GM23248 (cell line): ENCODE results near the gene PATJ.

Experiments
- EZH2 ChIP-seq: fragments of 200-600 bp; sonication (generic); IDR thresholded peaks from 2 replicates; pipeline ENCODE4 v1.6.1; 2018; ENCODE audit warnings: antibody characterized with exemption, mild to moderate bottlenecking; ENCODE audit not compliant: insufficient read depth, poor library complexity, severe bottlenecking
- EZH2phosphoT487 ChIP-seq: fragments of 200-600 bp; sonication (generic); IDR thresholded peaks from 2 replicates; pipeline ENCODE4 v1.6.1; 2018; ENCODE audit warnings: antibody characterized with exemption, moderate library complexity, mild to moderate bottlenecking, low read depth; ENCODE audit not compliant: insufficient read depth

- TF ChIP-seq EZH2 (no peak), EZH2phosphoT487 (no peak)
These were observed 250.0 kb downstream of the PATJ start for GRCh38 chr1:61992257-61992656.
